Measurements from ENCODE around the gene HPS1.

DNA sequence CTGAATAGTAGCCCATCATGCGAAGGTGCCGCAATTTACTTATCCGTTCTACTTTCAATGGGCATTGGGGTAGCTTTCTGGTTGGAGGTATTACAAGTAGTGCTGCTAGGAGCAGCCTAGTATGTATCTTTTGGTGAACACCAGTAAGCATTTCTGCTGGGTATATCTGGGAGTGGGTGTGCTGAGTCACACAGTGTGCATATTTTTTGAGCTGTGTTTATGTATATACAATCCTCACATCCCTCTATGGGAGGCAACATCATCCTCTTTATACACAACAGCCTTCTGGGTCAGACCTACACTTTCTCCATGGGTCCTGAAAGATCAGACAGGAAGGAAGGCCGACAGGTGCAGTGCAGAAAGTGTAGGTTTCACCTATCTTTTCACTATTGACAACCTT lies 68.0 kb downstream of the HPS1 start:
- TF ChIP-seq GATA3 (IDR thresholded peaks at IDR 0.05; ENCODE audit: low read depth, low read length) (no peak), GATA2 (IDR thresholded peaks at IDR 0.05; ENCODE audit: low read depth, low read length) (no peak)
